Pulmonary artery endothelial cell (primary cell): ENCODE results near the gene CAMK2D. TPM values are rescaled to one million over a fixed set of nuclear protein-coding genes. Genes with fewer than 3 reads are reported as not detected.
"Not testable (repeated sequence)": the region's sequence is repeated elsewhere in the genome, so short reads cannot be mapped to it uniquely, and the experiment has no call there.

ENCODE experiments used
- DNase-seq: peaks from one replicate; pipeline ENCODE4 v3.0.0-alpha.2; 2011; ENCODE audit warnings: low read depth, low spot score
- total RNA-seq: library from RNA; depleted of rRNA; stranded (reverse); fragments of >200 nt; gene quantifications from 2 replicates; pipeline ENCODE4 v1.2.3, GENCODE V29; 2014

The CAMK2D gene
- total RNA-seq, 1 donor from 2014 or later, result 38.1 TPM

GRCh38 chr4:113732967-113733527 is 28.5 kb downstream of the CAMK2D start:
- no peak for DNase-seq

- no peak for DNase-seq
Observed at GRCh38 chr4:113730467-113731216, 30.9 kb downstream of the CAMK2D start.

GRCh38 chr4:113727802-113728201 is 33.7 kb downstream of the CAMK2D start:
- no peak for DNase-seq

GRCh38 chr4:113725963-113726362 is 35.6 kb downstream of the CAMK2D start:
- no peak for DNase-seq

GRCh38 chr4:113718252-113718651 is 43.3 kb downstream of the CAMK2D start:
- no peak for DNase-seq

- DNase-seq, result no peak
Observed at GRCh38 chr4:113711883-113712662, 49.5 kb downstream of the CAMK2D start.

DNA sequence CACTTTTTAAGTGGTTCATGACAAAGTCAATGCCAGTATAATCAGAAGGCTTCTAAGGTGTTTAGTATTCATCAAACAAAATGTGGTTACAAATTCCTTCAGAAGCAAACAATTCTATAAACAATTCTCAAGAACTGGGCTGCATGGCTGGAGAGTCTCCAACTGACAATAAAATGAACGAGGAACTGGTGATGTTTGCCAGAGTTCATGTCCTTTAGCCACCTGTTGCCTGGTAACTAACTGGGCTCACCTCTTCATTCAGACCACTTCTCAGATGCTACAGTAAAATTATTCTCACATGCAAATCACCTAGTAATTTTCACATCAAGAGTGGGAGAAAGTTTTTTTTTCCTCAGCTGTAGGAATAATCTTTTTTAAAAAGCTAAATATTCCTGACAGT is 53.3 kb downstream of the CAMK2D start:
- no peak for DNase-seq

DNA sequence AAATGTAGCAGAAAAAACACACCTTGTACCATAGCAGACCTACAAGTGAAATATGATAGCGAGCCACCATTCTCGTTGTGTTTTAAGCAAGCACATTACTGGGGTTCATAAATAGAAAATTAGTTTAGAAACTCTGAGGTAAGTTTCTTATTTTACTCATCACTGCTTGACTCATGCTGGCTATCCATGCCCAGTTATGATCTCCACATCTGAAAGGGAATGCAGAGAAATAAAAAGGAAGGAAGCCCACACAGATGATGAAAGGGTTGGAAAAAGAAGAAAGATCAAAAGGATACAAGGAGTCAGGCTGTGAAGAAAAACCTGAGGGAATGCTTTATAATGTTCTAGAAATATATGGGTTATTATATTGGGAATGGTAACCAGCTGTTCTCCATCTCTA is 54.5 kb downstream of the CAMK2D start:
- no peak for DNase-seq

GRCh38 chr4:113705097-113705496 is 56.4 kb downstream of the CAMK2D start:
- DNase-seq, result not testable (repeated sequence)

DNA sequence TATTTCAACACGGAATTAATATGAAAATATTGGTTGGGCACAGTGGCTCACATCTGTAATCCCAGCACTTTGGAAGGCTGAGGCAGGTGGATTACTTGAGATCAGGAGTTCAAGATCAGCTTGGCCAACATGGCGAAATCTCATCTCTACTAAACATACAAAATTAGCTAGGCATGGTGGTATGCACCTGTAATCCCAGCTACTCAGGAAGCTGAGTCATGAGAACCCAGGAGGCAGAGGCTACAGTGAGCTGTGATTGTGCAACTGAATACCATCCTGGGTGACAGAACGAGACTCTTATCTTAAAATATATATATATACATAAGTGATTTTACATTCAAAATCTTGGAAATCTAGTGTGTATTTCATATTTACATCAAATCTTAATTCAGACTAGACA is 58.9 kb downstream of the CAMK2D start:
- DNase-seq, result not testable (repeated sequence)

- DNase-seq, result no peak
Observed at GRCh38 chr4:113701169-113701568, 60.4 kb downstream of the CAMK2D start.

GRCh38 chr4:113700602-113701150 is 60.9 kb downstream of the CAMK2D start:
- no peak for DNase-seq

- no peak for DNase-seq
Observed at GRCh38 chr4:113699772-113700171, 61.8 kb downstream of the CAMK2D start.

DNA sequence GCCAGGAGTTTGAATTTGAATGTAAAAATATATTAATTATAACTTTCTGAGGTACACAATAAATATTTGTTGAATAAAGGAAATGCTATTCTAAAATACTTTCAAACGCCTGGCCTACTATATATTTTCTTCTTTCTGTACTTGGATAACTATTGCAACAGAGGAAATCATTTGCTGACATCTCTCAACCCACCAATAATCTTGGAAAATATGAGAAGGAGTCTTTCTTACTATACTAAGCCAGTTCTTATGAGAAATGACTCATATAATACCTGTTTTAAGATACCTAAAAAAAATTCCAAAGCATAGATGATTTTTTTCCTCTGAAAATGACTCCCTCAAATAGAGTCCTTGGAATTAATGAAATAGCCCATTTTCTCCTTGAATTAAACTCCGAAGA is 64.1 kb downstream of the CAMK2D start:
- DNase-seq, result no peak

GRCh38 chr4:113695328-113696169 is 66.0 kb downstream of the CAMK2D start:
- DNase-seq, result no peak

- DNase-seq, result no peak
Observed at GRCh38 chr4:113694008-113694407, 67.5 kb downstream of the CAMK2D start.

GRCh38 chr4:113692809-113693411 is 68.6 kb downstream of the CAMK2D start:
- no peak for DNase-seq

DNA sequence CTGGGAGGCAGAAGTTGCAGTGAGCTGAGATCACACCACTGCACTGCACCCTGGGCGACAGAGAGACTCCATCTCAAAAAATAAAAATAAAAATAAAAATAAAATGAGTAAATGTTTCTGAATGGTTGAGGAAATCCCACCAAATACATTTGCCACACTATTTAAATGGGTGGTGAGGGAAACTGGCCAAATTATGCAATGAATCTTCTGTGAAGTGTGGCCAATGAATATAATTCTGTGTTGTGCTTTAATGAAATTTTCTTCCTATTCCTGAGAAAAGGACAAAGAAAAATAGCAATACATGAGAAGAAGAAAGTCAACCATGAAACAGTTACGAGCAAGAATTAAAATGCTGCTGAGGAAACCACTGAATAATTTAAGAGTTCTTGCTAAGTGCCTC is 69.9 kb downstream of the CAMK2D start:
- DNase-seq, result no peak

DNA sequence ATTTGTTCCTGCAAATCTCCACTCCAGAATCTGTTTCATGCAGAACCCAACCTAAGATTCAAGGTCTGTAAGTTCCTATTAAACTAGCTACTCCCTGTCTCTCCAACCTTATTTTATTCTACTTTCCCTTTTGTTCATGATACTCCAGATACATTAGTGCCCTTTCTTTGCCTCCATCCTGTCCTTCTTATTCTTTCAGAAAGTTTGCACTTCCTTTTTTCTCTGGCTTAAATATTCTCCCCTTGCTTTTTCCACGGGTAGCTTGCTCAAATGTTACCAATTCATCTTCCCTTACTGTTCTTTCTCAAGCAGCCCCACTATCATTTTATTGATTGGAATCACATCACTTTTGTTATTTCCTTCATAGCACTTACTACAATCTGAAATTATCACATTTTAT is 72.1 kb downstream of the CAMK2D start:
- no peak for DNase-seq

GRCh38 chr4:113687067-113687718 is 74.3 kb downstream of the CAMK2D start:
- no peak for DNase-seq
